ENCODE measurements around the gene PSMC3. TPM values are rescaled to one million over a fixed set of nuclear protein-coding genes. Genes with fewer than 3 reads are reported as not detected.

Gene PSMC3
- total and polyA plus RNA-seq, 2 of the 13 experiments (the other 11 are each of a cell fraction or from before 2014, with no cell fraction given), result 75.8 to 214 TPM

DNA sequence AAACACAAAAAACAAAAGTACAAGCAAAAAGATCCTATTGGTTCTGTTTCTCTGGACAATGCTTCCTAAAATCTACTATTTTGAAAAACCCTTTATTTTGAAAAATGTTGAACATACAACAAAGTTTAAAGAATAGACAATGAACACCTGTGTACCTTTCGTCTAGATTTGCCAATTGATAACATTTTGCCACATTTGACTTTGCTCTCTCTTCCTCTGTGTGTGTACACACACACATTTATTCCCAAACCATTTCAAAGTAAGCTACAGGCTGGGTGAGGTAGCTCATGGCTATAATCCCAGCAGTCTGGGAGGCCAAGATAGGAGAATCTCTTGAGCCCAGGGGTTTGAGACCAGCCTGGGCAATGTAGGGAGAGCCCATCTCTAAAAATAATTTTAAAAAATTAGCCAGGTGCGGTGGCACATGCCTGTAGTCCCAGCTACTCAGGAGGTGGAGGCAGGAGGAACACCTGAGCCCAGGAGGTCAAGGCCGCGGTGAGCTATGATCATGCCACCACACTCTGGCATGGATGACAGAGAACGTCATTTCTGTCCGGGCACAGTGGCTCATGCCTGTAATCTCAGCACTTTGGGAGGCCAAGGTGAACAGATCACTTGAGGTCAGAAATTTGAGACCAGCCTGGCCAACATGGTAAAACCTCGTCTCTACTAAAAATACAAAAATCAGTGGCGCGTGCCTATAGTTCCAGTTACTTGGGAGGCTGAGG, 5.3 kb upstream of the PSMC3 start (continued):
- TF ChIP-seq, protein P1, sequence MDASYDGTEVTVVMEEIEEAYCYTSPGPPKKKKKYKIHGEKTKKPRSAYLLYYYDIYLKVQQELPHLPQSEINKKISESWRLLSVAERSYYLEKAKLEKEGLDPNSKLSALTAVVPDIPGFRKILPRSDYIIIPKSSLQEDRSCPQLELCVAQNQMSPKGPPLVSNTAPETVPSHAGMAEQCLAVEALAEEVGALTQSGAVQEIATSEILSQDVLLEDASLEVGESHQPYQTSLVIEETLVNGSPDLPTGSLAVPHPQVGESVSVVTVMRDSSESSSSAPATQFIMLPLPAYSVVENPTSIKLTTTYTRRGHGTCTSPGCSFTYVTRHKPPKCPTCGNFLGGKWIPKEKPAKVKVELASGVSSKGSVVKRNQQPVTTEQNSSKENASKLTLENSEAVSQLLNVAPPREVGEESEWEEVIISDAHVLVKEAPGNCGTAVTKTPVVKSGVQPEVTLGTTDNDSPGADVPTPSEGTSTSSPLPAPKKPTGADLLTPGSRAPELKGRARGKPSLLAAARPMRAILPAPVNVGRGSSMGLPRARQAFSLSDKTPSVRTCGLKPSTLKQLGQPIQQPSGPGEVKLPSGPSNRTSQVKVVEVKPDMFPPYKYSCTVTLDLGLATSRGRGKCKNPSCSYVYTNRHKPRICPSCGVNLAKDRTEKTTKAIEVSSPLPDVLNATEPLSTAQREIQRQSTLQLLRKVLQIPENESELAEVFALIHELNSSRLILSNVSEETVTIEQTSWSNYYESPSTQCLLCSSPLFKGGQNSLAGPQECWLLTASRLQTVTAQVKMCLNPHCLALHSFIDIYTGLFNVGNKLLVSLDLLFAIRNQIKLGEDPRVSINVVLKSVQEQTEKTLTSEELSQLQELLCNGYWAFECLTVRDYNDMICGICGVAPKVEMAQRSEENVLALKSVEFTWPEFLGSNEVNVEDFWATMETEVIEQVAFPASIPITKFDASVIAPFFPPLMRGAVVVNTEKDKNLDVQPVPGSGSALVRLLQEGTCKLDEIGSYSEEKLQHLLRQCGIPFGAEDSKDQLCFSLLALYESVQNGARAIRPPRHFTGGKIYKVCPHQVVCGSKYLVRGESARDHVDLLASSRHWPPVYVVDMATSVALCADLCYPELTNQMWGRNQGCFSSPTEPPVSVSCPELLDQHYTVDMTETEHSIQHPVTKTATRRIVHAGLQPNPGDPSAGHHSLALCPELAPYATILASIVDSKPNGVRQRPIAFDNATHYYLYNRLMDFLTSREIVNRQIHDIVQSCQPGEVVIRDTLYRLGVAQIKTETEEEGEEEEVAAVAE (CRISPR knock-in tag; IDR thresholded peaks at IDR 0.05; ENCODE audit: borderline replicate concordance), result no peak
- no peak for TF ChIP-seq SOX6 (IDR thresholded peaks at IDR 0.05)
- TF ChIP-seq SOX6 (CRISPR knock-in tag; IDR thresholded peaks at IDR 0.05), result peak; percentile 71; the same call in 1 of the 2 replicates
- TF ChIP-seq ZNF501 (CRISPR knock-in tag; IDR thresholded peaks at IDR 0.05), result peak; percentile 62; the same call in 1 of the 2 replicates
- TF ChIP-seq SOX5 (CRISPR knock-in tag; IDR thresholded peaks at IDR 0.05; ENCODE audit: borderline replicate concordance), result peak; percentile 76; the same call in 1 of the 2 replicates
- 0 out of 2 replicates have a peak, but pooled peaks have one; percentile 43 for TF ChIP-seq HDAC2 (CRISPR knock-in tag; IDR thresholded peaks at IDR 0.05)
- TF ChIP-seq, protein P2, sequence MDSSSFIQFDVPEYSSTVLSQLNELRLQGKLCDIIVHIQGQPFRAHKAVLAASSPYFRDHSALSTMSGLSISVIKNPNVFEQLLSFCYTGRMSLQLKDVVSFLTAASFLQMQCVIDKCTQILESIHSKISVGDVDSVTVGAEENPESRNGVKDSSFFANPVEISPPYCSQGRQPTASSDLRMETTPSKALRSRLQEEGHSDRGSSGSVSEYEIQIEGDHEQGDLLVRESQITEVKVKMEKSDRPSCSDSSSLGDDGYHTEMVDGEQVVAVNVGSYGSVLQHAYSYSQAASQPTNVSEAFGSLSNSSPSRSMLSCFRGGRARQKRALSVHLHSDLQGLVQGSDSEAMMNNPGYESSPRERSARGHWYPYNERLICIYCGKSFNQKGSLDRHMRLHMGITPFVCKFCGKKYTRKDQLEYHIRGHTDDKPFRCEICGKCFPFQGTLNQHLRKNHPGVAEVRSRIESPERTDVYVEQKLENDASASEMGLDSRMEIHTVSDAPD (CRISPR knock-in tag; IDR thresholded peaks at IDR 0.05), result 0 out of 2 replicates have a peak, but pooled peaks have one; percentile 31
- TF ChIP-seq ZNF878 (CRISPR knock-in tag; IDR thresholded peaks at IDR 0.05), result no peak
- TF ChIP-seq KAT8 (CRISPR knock-in tag; IDR thresholded peaks at IDR 0.05), result peak; percentile 13; the same call in 1 of the 2 replicates
- peak in 1 of 2 experiments; percentile 35; a peak in 1 of 4 replicates for TF ChIP-seq EP300 (IDR thresholded peaks at IDR 0.05; ENCODE audit: low read depth in 2 of 2, low read length in 2 of 2)
- no peak for TF ChIP-seq EP300 (CRISPR knock-in tag; IDR thresholded peaks at IDR 0.05; ENCODE audit: borderline replicate concordance)
- peak; percentile 45; the same call in 1 of the 2 replicates for TF ChIP-seq ZBTB38 (CRISPR knock-in tag; IDR thresholded peaks at IDR 0.05)
- 0 out of 2 replicates have a peak, but pooled peaks have one; percentile 8 for TF ChIP-seq NCOA2 (CRISPR knock-in tag; IDR thresholded peaks at IDR 0.05)
- 0 out of 2 replicates have a peak, but pooled peaks have one; percentile 10 for TF ChIP-seq GABPB1 (CRISPR knock-in tag; IDR thresholded peaks at IDR 0.05)
- 0 out of 2 replicates have a peak, but pooled peaks have one; percentile 6 for TF ChIP-seq KLF12 (CRISPR knock-in tag; IDR thresholded peaks at IDR 0.05; ENCODE audit: borderline replicate concordance)
- TF ChIP-seq LCORL (IDR thresholded peaks at IDR 0.05), result peak; percentile 47; the same call in 1 of the 2 replicates
- TF ChIP-seq LCORL (CRISPR knock-in tag; IDR thresholded peaks at IDR 0.05), result peak; percentile 67
- TF ChIP-seq, protein P3, sequence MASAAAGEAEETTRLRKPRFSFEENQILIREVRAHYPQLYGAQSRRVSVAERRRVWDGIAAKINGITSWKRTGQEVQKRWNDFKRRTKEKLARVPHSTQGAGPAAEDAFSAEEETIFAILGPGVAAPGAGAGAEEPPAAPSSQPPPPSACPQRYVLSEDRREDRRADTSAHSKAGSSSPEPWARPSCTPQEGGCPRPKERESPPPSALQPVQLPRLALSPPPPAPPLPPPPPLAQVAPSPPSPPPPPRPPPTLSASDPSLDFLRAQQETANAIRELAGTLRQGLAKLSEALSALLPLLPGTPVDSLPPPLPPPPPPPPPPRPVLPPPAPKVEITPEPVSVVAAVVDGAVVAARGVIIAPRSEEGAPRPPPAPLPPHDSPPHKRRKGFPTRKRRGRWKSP (CRISPR knock-in tag; IDR thresholded peaks at IDR 0.05), result no peak
- TF ChIP-seq ZSCAN5A (CRISPR knock-in tag; IDR thresholded peaks at IDR 0.05; ENCODE audit: borderline replicate concordance), result no peak
- peak; percentile 58; the same call in 1 of the 2 replicates for TF ChIP-seq RXRB (CRISPR knock-in tag; IDR thresholded peaks at IDR 0.05; ENCODE audit: borderline replicate concordance)
